NCI-H226 (cell line): ENCODE data around the gene PKIG.
"Not testable (repeated sequence)": the region's sequence is repeated elsewhere in the genome, so short reads cannot be mapped to it uniquely, and the experiment has no call there.

Source experiments
- DNase-seq: peaks from one replicate; pipeline ENCODE4 v3.0.0-alpha.2; 2015

Gene PKIG

DNA sequence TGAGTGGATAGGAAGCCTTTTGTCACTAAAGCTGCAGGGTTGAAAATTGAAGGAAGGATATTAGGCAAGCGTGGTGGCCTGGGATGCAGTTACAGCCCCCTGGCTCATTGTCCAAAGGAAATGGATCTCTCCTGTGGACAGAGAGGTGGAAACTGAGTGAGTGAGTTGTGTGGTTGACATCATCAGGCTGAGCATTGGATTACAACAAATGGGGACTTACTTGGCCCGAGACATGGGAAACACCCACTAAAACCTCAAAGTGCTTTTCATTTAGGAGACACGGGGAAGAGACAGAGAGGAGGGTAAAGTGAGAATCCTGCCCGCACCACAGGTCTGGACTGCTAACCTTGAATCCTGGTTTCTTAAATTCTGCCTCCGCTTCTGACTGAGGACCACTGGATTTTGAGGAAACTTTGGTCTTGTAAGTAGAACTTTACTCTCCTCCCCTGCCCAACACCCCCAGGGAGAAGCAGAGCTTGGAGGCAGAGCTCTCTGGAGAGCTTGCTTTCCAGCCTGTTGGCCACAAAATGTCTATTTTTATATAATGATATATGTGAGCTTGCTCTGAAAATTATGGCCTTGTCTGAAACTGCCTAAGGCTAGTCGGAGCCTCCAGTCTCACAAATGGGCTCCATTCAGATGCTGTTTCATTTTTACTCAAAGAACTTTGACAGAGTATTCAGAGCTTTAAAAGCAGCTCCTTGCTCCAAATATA lies at the start of gene PKIG:
TSS of gene PKIG (plus strand) at position 269 of the 715 bp plus-strand sequence. CDS start 31,978 bp downstream, outside the sequence.
- peak; percentile 38 for DNase-seq

DNA sequence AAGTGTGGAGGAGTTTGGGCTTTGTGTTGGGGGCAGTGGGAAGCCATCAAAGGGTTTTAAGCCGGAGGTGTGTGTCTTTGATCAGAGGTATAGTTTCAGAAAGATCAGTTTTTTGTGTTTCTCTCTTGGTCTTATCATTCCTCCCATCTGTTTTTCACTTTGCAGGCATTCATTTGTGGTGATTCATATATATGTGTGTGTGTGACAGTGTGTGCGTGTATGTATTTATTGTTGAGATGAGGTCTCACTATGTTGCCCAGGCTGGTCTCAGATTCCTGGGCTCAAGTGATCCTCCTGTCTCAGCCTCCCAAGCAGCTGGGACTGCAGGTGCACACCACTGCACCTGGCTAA lies 49.4 kb upstream of the PKIG start:
- no peak for DNase-seq

DNA sequence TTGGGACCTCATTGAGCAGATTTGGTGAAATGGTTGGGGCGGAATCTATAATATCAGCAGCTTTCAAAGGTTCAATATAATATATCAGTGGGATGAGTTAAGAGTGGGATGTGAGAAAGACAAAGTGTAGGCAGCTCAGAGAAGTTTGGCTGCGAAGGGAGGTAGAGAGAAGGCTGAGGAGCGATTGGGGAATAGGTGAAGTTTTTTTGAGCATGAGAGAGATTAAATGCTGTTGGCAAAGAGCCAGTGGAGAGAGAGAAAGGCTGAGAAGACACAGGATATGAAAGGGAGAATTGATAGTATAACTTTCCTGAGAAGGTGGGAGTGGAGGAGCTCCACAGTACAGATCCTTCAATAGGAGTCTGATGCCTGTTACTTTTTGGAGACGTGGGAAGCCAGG lies 48.5 kb upstream of the PKIG start:
- no peak for DNase-seq

GRCh38 chr20:44536175-44536574 lies 46.2 kb upstream of the PKIG start:
- no peak for DNase-seq

GRCh38 chr20:44537993-44538392 lies 44.4 kb upstream of the PKIG start:
- DNase-seq = no peak

DNA sequence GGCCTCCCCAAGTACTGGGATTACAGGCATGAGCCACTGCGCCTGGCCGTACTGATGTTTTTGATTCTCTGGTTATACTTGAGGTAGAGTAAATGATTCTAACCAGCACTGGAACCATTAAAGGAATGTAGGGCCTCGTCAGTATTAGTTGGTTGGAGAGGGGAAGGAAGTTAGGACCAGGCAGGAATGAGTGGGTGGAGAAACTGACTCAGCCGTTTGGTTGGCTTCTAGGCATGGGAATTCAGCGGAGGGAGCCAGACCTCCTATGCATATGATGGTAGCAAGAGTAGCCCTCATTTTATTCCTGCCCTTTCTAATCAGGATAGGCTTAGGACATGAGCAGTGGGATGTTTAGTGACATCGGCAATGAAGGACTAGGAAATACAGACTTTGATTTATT lies 41.5 kb upstream of the PKIG start:
- peak; percentile 55 for DNase-seq

- no peak for DNase-seq
Observed at GRCh38 chr20:44541992-44542391, 40.4 kb upstream of the PKIG start.

- no peak for DNase-seq
Observed at GRCh38 chr20:44542890-44543289, 39.5 kb upstream of the PKIG start.

DNA sequence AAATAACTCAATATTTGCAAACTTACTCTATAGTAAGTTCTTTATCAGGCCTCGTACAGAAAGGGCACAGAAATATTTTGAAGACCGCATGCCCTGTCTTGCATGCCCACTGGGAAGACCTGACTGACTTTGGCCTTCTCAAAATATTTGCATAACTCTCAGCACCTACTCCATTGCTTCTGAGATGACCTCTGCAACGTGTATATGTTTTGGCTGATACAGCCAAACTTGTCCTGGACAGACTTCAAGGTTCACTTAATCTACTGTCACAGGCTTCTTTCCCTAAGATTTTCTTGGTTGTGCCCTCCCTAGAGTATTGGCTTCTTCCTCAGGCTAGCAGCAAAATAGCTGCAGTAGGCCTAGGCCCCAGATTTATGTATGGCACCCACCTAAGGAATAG lies 39.0 kb upstream of the PKIG start:
- DNase-seq = no peak

DNA sequence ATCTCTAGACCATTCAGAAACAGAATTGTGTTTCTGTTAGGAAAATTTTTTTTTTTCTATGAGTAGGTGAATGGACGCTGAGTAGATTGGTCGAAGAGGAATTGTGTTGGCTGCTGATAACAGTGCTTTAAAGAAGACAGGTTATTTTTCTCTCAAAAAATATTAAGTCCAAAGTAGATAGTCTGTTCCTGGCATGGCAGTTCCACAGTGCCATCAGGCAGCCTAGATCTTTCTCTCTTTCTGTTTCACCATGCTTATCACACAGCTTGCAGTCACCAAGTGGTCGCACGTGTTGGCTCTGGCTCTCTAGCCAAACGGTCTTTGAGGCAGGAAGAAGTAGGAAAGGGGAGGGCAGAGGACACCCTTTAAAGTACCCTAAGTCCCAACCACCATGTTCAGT lies 38.1 kb upstream of the PKIG start:
- no peak for DNase-seq

GRCh38 chr20:44547419-44547818 lies 35.0 kb upstream of the PKIG start:
- no peak for DNase-seq

DNA sequence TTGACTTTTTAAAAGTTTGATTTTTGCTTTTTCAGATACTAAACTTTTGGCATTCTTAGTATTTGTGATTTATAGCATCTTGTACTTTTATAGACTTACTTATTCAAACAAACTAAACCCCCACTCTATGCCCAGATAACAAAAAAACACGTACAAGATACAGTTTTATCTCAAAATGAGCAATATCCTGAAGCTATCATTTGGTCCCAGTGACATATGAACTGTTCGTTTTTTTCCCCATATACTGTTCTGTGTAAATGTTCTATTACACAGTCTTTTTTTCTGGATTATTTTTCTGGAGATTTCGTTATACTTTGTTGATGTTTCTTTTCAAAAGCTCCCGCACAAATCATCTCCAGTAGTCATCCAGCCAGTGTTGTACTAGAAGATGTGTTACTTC lies 33.3 kb upstream of the PKIG start:
- DNase-seq = no peak

DNA sequence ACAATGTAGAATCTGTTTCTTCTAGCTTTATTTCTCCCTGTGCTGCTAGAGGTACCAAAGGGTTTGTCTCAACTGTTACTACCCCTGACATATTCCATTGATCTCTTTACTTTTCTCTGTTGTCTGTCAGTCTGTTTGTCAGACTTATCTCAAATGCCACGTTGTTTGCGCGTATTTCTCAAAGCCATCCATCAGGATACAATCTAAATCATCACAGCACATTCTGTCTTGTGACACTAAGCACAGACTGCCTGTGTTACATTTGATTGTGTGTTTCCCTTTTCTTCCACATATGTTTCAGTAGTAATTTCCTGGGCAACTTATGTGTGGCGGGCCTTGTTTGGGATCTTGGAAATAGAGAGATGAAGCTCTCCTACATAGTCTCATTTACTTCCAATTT lies 30.3 kb upstream of the PKIG start:
- no peak for DNase-seq

DNA sequence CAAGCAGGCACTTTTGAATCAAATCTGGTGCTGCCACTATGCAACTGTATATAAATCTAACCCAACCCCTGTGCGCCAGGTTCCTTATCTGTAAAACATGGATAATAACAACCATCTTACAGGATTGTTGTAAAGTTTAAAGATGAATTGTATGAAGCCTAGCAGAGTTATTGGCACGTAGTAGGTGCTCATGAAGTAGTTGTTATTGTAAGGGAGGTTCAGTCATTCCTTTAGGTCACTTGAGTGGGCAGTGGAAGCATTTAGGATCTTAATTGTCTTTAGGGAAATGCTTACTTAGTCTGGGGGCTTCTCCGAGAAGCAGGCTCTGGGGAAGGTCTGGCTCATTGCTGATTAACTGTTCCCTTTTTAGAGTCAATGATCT lies 29.8 kb upstream of the PKIG start:
- no peak for DNase-seq

- DNase-seq = peak; percentile 60
Observed at GRCh38 chr20:44552950-44553908, 29.1 kb upstream of the PKIG start.

GRCh38 chr20:44559302-44559701 lies 23.1 kb upstream of the PKIG start:
- no peak for DNase-seq

GRCh38 chr20:44560229-44560628 lies 22.1 kb upstream of the PKIG start:
- no peak for DNase-seq

DNA sequence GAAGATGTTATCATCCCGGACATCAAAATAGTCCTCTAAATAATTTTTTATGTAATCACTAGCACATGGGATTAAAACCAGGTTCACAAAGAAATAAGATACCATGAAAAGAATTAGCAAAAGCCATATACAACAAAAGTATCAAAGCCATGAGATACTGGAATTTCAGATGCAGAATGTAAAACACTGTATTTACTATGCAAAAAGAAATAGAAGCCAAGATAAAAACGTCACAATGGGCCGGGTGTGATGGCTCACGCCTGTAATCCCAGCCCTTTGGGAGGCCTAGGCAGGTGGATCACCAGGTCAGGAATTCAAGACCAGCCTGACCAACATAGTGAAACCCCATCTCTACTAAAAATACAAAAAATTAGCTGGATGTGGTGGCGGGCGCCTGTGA lies 21.6 kb upstream of the PKIG start:
- not testable (repeated sequence) for DNase-seq

- no peak for DNase-seq
Observed at GRCh38 chr20:44561876-44562275, 20.5 kb upstream of the PKIG start.

- no peak for DNase-seq
Observed at GRCh38 chr20:44566018-44566417, 16.4 kb upstream of the PKIG start.

DNA sequence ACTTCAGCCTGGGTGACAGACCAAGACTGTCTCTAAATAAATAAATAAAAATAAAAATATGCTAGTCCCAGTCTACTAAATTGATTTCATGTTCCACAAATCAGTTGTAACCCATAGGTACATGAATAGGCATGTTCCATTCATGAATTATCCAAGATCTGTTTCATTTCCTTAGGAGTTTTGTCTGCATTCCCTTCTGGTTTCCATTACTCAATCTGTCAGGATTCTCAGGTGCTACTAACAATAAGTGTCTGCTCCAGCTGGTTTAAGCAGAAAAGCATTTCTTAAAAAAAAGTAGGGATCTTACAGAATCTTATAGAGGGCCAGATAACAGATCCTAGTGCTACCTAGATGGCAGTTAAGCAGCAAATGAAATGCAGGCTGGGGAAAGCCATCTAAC lies 15.6 kb upstream of the PKIG start:
- DNase-seq = no peak

DNA sequence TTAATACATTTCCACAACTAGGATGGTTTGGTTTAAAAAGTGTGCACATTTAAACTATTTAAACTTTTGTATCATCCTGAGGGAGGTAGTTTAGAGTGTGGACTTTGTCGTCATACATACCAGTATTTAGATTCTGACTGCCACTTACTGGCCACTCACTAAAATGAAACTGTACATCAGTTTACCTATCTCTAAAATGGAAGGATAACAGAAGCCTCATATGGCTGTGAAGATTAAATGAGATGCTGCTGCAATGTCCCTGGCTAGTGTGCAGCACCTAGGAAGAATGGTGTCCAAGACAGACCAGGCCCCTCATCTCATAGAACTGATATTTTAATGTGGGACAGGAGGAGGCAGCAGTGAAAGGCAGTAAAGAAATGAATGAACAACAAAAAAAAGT lies 12.0 kb upstream of the PKIG start:
- DNase-seq = no peak

DNA sequence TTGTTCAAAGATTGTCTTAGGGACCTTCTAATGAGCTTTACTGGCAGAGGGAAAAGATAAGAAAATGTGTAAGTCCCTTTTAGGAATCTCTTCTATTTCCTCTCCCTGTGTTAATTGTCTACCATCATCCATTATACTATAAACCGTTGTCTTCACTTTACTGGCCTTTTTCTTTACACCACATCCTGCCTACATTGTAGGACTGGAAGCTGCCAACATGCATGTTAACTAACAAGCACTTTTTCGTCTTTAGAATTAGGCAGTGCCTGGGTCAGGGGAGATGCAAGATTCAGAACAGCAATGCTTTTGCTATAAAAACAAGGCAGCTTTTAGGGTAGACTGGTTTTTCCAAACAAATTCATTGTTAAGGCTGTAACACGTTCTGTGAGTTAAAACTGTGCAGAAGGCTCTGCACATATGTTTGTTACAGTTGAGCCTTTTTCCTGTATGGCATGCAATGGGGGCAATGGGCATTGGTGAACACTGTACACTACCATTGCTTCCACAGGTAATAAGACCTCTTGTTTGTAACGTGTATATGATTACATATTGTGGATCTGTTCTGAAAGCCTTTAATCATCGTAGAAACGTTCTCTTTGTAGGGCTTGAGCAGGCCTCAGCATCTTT lies 10.9 kb upstream of the PKIG start:
- no peak for DNase-seq
